ENCODE results near the gene SULT1C2.

Gene SULT1C2

DNA sequence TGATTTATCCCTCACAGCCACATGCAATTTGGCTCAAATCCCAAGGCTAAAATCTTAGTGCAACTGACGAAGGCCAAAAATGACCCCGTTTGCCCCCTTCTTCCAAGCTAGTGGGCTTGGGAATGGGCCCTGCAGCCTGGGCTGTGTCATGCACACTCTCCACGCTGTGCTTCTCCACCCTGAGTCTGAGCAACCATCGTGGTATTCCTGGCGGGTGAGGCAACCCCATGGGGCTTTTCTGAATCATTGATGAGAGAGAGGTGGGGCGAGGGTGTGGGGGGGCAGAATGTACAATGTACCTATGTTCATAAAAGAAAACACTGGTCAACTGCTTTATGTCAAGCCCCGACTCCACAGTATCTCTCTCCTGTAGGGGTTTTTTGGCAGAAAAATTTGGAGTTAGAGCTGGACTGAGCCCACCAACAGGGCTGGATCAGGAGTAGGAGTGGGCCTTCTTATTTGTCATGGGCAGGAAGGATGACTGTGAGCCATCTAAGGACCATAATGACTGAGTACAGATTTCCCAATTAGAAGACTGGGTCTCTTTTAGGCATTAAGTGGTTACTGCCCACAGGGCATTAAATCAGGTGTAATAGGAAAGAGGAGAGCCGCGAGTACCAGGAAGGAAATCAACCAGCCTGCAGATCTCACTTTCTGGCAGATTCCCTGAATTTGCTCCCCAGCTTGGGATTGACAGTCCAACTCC lies 8.9 kb downstream of the SULT1C2 start:
- DNase-seq (ENCODE audit: low read depth), result no peak

DNA sequence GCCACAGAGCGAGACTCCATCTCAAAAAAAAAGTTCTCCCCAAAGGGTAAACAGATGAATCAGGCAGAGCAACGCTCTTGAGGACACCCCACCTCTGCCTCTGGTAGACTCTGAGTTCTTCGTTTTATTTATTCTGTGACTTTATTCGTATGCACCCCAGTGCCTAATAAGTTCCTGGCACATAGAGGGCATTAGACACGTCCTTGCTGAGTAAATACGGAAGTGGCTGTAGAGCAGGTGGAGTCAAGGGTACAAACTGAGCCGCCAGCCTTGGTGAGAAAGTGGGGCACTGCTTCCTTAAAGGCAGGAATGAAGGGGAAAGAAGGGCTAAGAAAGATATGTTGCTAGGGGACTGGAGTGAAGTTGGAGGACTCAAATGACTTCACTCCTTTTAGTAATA lies 12.9 kb downstream of the SULT1C2 start:
- no peak for DNase-seq (ENCODE audit: low read depth)

DNA sequence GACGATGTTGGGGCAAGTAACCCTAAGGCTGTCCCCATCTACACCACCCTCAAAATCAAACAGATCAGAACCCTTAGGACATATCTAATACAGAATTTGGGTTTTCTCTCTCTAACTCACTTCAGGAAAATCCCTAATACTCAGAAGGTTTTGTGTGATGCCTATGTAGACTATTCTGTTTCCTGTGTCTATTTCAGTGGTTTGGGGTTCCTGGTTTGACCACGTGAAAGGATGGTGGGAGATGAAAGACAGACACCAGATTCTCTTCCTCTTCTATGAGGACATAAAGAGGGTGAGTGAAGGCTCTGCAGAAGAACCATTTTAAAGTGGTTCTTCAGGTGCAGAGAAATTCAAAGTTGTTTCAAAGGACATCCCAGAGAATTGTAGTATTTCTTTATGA lies 16.3 kb downstream of the SULT1C2 start:
- DNase-seq (ENCODE audit: low read depth), result no peak

- no peak for DNase-seq (ENCODE audit: low read depth)
These were observed 17.2 kb downstream of the SULT1C2 start for GRCh38 chr2:108305901-108306300.

DNA sequence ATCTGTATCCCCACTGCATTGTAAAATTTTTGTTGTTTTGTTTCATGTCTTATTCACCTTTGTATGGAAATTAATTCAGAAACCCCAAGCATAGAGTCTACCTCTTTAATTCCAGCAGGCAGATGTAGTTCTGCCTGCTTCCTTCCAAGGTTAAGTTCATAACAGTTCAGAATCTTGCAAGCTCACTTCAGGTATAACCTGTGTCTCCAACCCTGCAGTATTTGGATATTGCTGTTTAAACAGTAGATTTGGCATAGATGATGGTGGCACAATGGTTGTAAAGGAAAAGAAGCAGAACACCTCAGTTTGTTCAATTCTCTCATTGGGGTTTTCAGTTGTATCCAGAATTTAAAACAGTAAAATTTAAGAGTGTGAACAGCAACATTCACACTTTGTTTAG lies 21.2 kb downstream of the SULT1C2 start:
- DNase-seq (ENCODE audit: low read depth), result no peak

GRCh38 chr2:108314586-108315296 lies 26.0 kb downstream of the SULT1C2 start:
- DNase-seq (ENCODE audit: low read depth), result no peak

- no peak for DNase-seq (ENCODE audit: low read depth)
These were observed 26.8 kb downstream of the SULT1C2 start for GRCh38 chr2:108315444-108315934.

GRCh38 chr2:108316033-108316432 lies 27.3 kb downstream of the SULT1C2 start:
- no peak for DNase-seq (ENCODE audit: low read depth)

DNA sequence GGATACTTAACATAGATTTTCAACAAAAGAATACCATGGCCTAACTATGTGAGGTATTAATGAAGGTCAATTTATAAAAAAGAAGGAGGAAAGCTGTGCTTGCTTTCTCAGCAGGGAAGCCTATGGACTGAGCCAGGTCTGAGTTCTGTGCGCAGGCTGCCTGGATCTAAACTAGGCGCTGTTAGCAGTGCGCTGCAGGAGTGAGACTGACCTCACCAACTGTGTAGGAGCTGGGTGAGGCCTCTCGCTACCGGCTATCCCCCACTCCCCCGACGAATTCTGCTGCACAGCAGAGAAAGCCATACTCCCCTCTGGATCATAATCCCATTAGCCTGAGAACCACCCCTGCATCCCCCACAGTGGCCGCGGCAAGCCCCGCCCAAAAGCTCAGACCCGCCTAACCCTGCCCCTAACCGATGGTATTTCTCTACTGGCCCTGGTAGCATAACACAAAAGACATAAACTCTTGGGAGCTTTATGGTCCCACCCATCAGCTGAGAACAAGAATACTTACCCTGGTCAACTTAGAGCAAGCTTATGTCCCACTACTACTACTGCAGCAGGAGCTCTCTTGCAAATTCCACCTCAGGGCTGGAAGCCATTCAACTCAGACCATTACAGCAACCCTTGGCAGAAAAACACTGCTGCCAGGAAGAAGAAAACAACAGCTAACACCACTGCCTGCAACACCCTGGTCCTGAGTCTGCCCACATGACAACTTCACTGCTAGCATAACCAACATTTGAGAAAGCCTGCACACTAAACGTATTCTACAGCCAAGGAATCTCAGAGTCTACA lies 28.0 kb downstream of the SULT1C2 start:
- no peak for DNase-seq (ENCODE audit: low read depth)

- DNase-seq (ENCODE audit: low read depth), result no peak
These were observed 31.7 kb downstream of the SULT1C2 start for GRCh38 chr2:108320326-108320922.

DNA sequence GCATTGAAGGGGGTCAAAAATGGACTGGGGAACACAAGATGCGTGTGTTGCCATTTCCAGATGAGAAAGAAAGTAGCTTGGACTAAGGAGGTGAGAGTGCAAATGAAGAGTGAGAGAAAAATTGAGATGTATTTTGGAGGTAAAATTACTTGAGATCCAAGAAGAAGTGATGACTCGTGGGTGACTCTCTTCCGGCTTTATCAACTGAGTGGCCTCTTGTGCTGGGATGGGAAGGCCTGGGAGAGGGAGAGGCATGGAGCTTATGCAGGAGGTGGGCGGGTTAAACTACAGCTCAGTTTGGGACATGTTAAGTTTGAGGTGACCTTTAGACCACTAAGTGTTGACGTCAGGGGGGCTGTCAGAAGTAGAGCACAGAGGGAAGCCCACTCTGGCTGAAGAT lies 34.9 kb downstream of the SULT1C2 start:
- DNase-seq (ENCODE audit: low read depth), result no peak

GRCh38 chr2:108324531-108325255 lies 36.0 kb downstream of the SULT1C2 start:
- DNase-seq (ENCODE audit: low read depth), result no peak

- DNase-seq (ENCODE audit: low read depth), result no peak
These were observed 37.1 kb downstream of the SULT1C2 start for GRCh38 chr2:108325756-108326155.

GRCh38 chr2:108329771-108330170 lies 41.1 kb downstream of the SULT1C2 start:
- DNase-seq (ENCODE audit: low read depth), result no peak

- DNase-seq (ENCODE audit: low read depth), result no peak
These were observed 42.3 kb downstream of the SULT1C2 start for GRCh38 chr2:108330979-108331378.

DNA sequence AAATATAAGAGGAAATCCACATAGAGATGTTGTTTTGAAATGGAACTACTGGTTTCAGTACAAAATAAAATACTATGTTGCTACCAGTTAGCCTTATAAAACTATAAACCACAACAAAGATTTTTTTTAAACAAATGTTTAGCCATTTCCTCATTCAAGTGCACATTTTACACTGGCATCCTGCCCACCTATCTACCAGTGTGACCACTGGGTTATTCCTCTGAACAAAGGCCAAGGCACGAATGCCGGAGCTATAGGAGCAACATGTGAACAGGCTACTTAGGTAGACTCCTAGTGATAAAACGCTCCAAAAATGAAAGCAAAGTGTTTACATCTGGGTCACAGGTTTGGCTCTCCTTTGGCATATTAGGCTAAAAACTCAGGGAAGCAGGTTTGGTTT lies 57.3 kb downstream of the SULT1C2 start:
- DNase-seq (ENCODE audit: low read depth), result no peak

- DNase-seq (ENCODE audit: low read depth), result no peak
These were observed 58.1 kb downstream of the SULT1C2 start for GRCh38 chr2:108346827-108347226.

DNA sequence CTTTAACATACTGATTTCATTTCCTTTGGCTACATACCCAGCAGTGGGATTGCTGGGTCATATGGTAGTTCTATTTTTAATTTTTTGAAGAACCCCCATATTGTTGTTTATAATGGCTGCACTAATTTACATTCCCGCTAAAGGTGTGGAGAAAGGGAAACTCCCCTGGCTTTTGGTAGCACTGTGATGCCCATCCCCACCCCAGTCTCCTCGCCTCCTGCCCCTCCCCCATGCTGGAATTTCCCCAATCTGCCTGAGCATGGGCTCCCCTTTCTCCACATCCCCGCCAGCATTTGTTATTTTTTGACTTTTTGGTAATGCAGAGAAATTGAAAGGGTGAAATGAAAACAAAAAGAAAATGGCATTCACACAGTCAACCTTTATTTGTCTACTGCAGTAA lies 59.1 kb downstream of the SULT1C2 start:
- DNase-seq (ENCODE audit: low read depth), result no peak

- DNase-seq (ENCODE audit: low read depth), result no peak
These were observed 60.3 kb downstream of the SULT1C2 start for GRCh38 chr2:108348816-108349570.

GRCh38 chr2:108349571-108349928 lies 60.9 kb downstream of the SULT1C2 start:
- no peak for DNase-seq (ENCODE audit: low read depth)

GRCh38 chr2:108351889-108352288 lies 63.2 kb downstream of the SULT1C2 start:
- no peak for DNase-seq (ENCODE audit: low read depth)
